ENCODE data around the gene TIAL1.

- no peak for TF ChIP-seq EZH2phosphoT487 (IDR thresholded peaks at IDR 0.05; ENCODE audit: unreplicated experiment)
- no peak for TF ChIP-seq CTCF (conservative IDR thresholded peaks at IDR 0.05; ENCODE audit: low read depth in 2 of 2)
- TF ChIP-seq EZH2 (IDR thresholded peaks at IDR 0.05; ENCODE audit: low read depth, unreplicated experiment): no peak
- TF ChIP-seq, protein P1, sequence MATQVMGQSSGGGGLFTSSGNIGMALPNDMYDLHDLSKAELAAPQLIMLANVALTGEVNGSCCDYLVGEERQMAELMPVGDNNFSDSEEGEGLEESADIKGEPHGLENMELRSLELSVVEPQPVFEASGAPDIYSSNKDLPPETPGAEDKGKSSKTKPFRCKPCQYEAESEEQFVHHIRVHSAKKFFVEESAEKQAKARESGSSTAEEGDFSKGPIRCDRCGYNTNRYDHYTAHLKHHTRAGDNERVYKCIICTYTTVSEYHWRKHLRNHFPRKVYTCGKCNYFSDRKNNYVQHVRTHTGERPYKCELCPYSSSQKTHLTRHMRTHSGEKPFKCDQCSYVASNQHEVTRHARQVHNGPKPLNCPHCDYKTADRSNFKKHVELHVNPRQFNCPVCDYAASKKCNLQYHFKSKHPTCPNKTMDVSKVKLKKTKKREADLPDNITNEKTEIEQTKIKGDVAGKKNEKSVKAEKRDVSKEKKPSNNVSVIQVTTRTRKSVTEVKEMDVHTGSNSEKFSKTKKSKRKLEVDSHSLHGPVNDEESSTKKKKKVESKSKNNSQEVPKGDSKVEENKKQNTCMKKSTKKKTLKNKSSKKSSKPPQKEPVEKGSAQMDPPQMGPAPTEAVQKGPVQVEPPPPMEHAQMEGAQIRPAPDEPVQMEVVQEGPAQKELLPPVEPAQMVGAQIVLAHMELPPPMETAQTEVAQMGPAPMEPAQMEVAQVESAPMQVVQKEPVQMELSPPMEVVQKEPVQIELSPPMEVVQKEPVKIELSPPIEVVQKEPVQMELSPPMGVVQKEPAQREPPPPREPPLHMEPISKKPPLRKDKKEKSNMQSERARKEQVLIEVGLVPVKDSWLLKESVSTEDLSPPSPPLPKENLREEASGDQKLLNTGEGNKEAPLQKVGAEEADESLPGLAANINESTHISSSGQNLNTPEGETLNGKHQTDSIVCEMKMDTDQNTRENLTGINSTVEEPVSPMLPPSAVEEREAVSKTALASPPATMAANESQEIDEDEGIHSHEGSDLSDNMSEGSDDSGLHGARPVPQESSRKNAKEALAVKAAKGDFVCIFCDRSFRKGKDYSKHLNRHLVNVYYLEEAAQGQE (IDR thresholded peaks at IDR 0.05; ENCODE audit: unreplicated experiment): no peak
- TF ChIP-seq ZNF114 (CRISPR knock-in tag; IDR thresholded peaks at IDR 0.05): no peak
These were observed 7.7 kb upstream of the TIAL1 start for GRCh38 chr10:119604468-119604867.
